ENCODE data around the gene MZT2B. TPM values are rescaled to one million over a fixed set of nuclear protein-coding genes. Genes with fewer than 3 reads are reported as not detected.

Gene MZT2B
- total and polyA plus RNA-seq, 9 of the 15 experiments (the other 6 are each of a cell fraction or from before 2014, with no cell fraction given), result 5.1 to 435 (median 102) TPM

GRCh38 chr2:130160838-130161705 is 21.0 kb upstream of the MZT2B start (continued):
- peak; percentile 47; the same call in 1 of the 2 replicates for TF ChIP-seq NKRF (IDR thresholded peaks at IDR 0.05; ENCODE audit: borderline replicate concordance)
- TF ChIP-seq RAD21 (CRISPR knock-in tag; conservative IDR thresholded peaks at IDR 0.05 in 1 of 2, IDR thresholded peaks at IDR 0.05 in 1 of 2), result peak in 1 of 2 experiments; percentile 53; a peak in 2 of 4 replicates
- peak; percentile 47; the same call in 1 of the 2 replicates for TF ChIP-seq SMARCE1 (IDR thresholded peaks at IDR 0.05)
- TF ChIP-seq PHF20 (IDR thresholded peaks at IDR 0.05; ENCODE audit: partially characterized antibody), result peak; percentile 45
- peak; percentile 48; the same call in 1 of the 2 replicates for TF ChIP-seq POLR2G (IDR thresholded peaks at IDR 0.05; ENCODE audit: low read depth, low read length)
- TF ChIP-seq ETV1 (tag; conservative IDR thresholded peaks at IDR 0.05; ENCODE audit: low read depth), result peak; percentile 64
- TF ChIP-seq HDAC1 (IDR thresholded peaks at IDR 0.05), result peak in 1 of 2 experiments; percentile 87; a peak in 2 of 4 replicates
- peak; percentile 61 to 77; a peak in 3 of 4 replicates for TF ChIP-seq FOXK2 (conservative IDR thresholded peaks at IDR 0.05 in 1 of 2, IDR thresholded peaks at IDR 0.05 in 1 of 2; ENCODE audit: low read depth in 2 of 2)
- peak; percentile 63; the same call in 1 of the 2 replicates for TF ChIP-seq CC2D1A (IDR thresholded peaks at IDR 0.05)
- TF ChIP-seq CTCF (IDR thresholded peaks at IDR 0.05 in 2 of 3, conservative IDR thresholded peaks at IDR 0.05 in 1 of 3; ENCODE audit: insufficient read depth in 2 of 3, low read depth in 1 of 3, low read length in 3 of 3), result peak; percentile 30 to 48 (median 43); a peak in 3 of 6 replicates
- TF ChIP-seq PRDM10 (IDR thresholded peaks at IDR 0.05; ENCODE audit: partially characterized antibody), result peak; percentile 88
- TF ChIP-seq RCOR1 (IDR thresholded peaks at IDR 0.05; ENCODE audit: borderline replicate concordance in 1 of 2, low read depth in 2 of 2, low read length in 2 of 2), result peak in 1 of 2 experiments; percentile 30; a peak in 1 of 4 replicates
- peak; percentile 64; the same call in 1 of the 2 replicates for TF ChIP-seq DPF2 (IDR thresholded peaks at IDR 0.05)

Measured in K562 (cell line).